ENCODE measurements around the gene C1orf232. TPM values are rescaled to one million over a fixed set of nuclear protein-coding genes. Genes with fewer than 3 reads are reported as not detected.

Gene C1orf232
- total RNA-seq, 1 experiment from 2014 or later: not detected

- no peak overlapping the region for H2BK15ac ChIP-seq (ENCODE audit: low read depth, low read length)
Observed at GRCh38 chr1:26164861-26165842, 3.6 kb downstream of the C1orf232 start.

More at GRCh38 chr1:26164861-26165842, 3.6 kb downstream of the C1orf232 start:
- no peak overlapping the region for H2BK20ac ChIP-seq (ENCODE audit: low read depth, low read length, poor library complexity, severe bottlenecking)
- H3K27ac Mint-ChIP-seq: peak overlapping the region; percentile 40 to 80 (median 75); a peak in 6 of 7 replicates
- H3K4me3 Mint-ChIP-seq: peak overlapping the region; percentile 69 to 84
- H2AFZ ChIP-seq (ENCODE audit: low read length): no peak overlapping the region
- no peak overlapping the region for H4K5ac ChIP-seq (ENCODE audit: insufficient read length, low read depth, low read length)
- TF ChIP-seq CTCF (conservative IDR thresholded peaks at IDR 0.05): no peak
- no peak overlapping the region for H4K8ac ChIP-seq (replicated peaks; ENCODE audit: insufficient read length, low read depth, low read length)
- no peak overlapping the region for H4K91ac ChIP-seq (ENCODE audit: insufficient read length, low read depth, low read length)
- no peak overlapping the region for H3K56ac ChIP-seq (ENCODE audit: insufficient read length, low read depth, low read length)
- peaks cover 21% of the 10 kb centered on the region for H3K23me2 ChIP-seq (ENCODE audit: insufficient read length, low read depth, low read length, poor library complexity, severe bottlenecking)
- peaks cover 75% of the 10 kb centered on the region for H3K27me3 Mint-ChIP-seq (ENCODE audit: low read depth)
- DNase-seq: no peak
- no peak overlapping the region for H2AK5ac ChIP-seq (ENCODE audit: insufficient read length, low read length)
- no peak overlapping the region for H3K27ac ChIP-seq (ENCODE audit: insufficient read length, low read depth, low read length)
- H2BK120ac ChIP-seq (ENCODE audit: low read depth, low read length, poor library complexity, severe bottlenecking): no peak overlapping the region
- no peak overlapping the region for H2BK5ac ChIP-seq (ENCODE audit: insufficient read length, low read length)
- H3K27me3 ChIP-seq (ENCODE audit: insufficient read depth, low read length): peaks cover 28% of the 10 kb centered on the region; the same call in 1 of the 2 replicates
- H3K9me3 ChIP-seq (ENCODE audit: control insufficient read depth, low read depth, low read length): no peaks in the 10 kb centered on the region
- no peaks in the 10 kb centered on the region for H3K36me3 Mint-ChIP-seq (ENCODE audit: insufficient read depth in 1 of 3, low read depth in 3 of 3)
- peak overlapping the region; percentile 8; the same call in 1 of the 2 replicates for H3K14ac ChIP-seq (ENCODE audit: insufficient read depth, low read length)
- WGBS (ENCODE audit: extremely low coverage, insufficient read length, low lambda C conversion rate): no CpG with 5 or more reads among the region's 19 CpGs
- no peak overlapping the region for H3K4ac ChIP-seq (ENCODE audit: low read depth, low read length)
- peaks cover 0 to 4% of the 10 kb centered on the region in 2 experiments; a peak in 1 of 5 replicates for H3K9me3 Mint-ChIP-seq
- H3K9ac ChIP-seq (ENCODE audit: extremely low read depth, insufficient read length, low read length): no peak overlapping the region
- no peaks in the 10 kb centered on the region for H4K20me1 ChIP-seq (ENCODE audit: control insufficient read depth, insufficient read depth, insufficient read length)
- no peaks in the 10 kb centered on the region; the same call in 1 of the 2 replicates for H3K79me2 ChIP-seq (ENCODE audit: insufficient read depth, low read length)
- H2BK12ac ChIP-seq (ENCODE audit: insufficient read length, low read depth, low read length): no peak overlapping the region
- no peak overlapping the region for H3T11ph ChIP-seq (ENCODE audit: low read length)
- peak overlapping the region; percentile 60 for H3K18ac ChIP-seq (ENCODE audit: insufficient read length, low read depth, low read length)
- H3K4me1 Mint-ChIP-seq: peaks cover 34 to 54% of the 10 kb centered on the region in 2 experiments
- peak overlapping the region; percentile 64 for H3K4me2 ChIP-seq (ENCODE audit: insufficient read depth, insufficient read length, low read length)
- no peak overlapping the region for H3K23ac ChIP-seq (ENCODE audit: insufficient read length, low read depth, low read length)
- peaks cover 6% of the 10 kb centered on the region; the same call in 1 of the 2 replicates for H3K4me1 ChIP-seq (ENCODE audit: insufficient read depth, low read length)
- no peaks in the 10 kb centered on the region for H3K79me1 ChIP-seq (ENCODE audit: insufficient read depth, low read depth, low read length, poor library complexity, severe bottlenecking)

Data from H9 (cell line).